C1 segment of cervical spinal cord (tissue), 14 donors: ENCODE results near the gene UTP20.

ENCODE experiments used
- DNase-seq, 14 donors: peaks; one replicate each; lab custom pipeline; 2025; lab: John Stamatoyannopoulos, UW

UTP20 gene

DNA sequence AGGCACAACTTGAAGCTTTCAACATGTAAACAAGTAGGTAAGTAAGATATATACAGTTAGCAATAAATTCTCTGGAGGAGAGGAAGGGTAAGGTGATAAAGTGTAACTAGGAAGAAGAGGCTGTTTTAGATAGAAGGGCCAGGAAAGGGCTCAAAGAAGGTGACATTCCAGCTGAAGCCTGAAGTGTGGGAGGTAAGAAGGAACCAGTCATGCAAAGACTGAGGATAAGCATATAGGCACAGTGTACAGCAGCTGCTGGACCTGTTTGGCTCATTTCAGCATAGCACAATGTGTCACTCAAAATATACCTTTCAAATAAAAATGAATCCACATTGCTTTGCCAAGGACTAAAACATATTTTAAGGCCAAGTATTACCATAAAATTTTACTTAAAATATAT, 156.2 kb downstream of the UTP20 start:
- DNase-seq: no peak
